Mucosa of descending colon (tissue), 3 donors: ENCODE data around the gene MS4A15. TPM values are rescaled to one million over a fixed set of nuclear protein-coding genes. Genes with fewer than 3 reads are reported as not detected.

Experiments used
- ATAC-seq: fragments of 200-7000 bp; cut with Tn5 transposase; one replicate; pipeline ENCODE4 v1.9.1; 2020; ENCODE audit warnings: mild to moderate bottlenecking, moderate library complexity
- DNase-seq, 3 donors: peaks; one replicate each; pipeline ENCODE4 v3.0.0-alpha.2; 2020
- H3K36me3 ChIP-seq: fragments of 200-600 bp; one replicate; pipeline ENCODE4 v1.8.0; 2021; ENCODE audit warnings: low read depth, mild to moderate bottlenecking
- H3K4me1 ChIP-seq: fragments of 200-600 bp; one replicate; pipeline ENCODE4 v1.8.0; 2021; ENCODE audit warnings: low read depth, mild to moderate bottlenecking
- H3K4me3 ChIP-seq: fragments of 200-600 bp; one replicate; pipeline ENCODE4 v1.8.0; 2021; ENCODE audit warnings: mild to moderate bottlenecking
- H3K9me3 ChIP-seq: fragments of 200-600 bp; one replicate; pipeline ENCODE4 v1.8.0; 2021; ENCODE audit warnings: mild to moderate bottlenecking
- CTCF ChIP-seq: fragments of 200-600 bp; IDR thresholded peaks from one replicate; pipeline ENCODE4 v1.8.0; 2022; ENCODE audit warnings: antibody characterized with exemption, mild to moderate bottlenecking
- intact Hi-C, 2 donors: fragments of 100-400 bp; cut with DNase I in 1 of 2; cut with micrococcal nuclease in 1 of 2; formaldehyde crosslinking; loops; one replicate each; pipeline versions ENCODE4 v1.11.0 to v1.11.1; 2022; cut with DNase I, micrococcal nuclease
- total RNA-seq, 3 donors: library from RNA; stranded (reverse); fragmentation: NEBNext Ultra II Directional in 2 of 3; extraction: Animal tissue kit (Norgen Biotek cat#: 25700) in 2 of 3; gene quantifications; one replicate each; pipeline versions ENCODE4 v1.2.1 to v1.2.4, GENCODE V29; 2021 to 2023
- donor health status: DM: no; HTN: no; CAD: no; lungs with moderate emphysema.
- donor health status: DM: no; HTN: no; CAD: no.
- donor health status: DM: no; HTN: yes; CAD: no.

Gene MS4A15
- total RNA-seq, 3 donors from 2014 or later = 0.38 TPM; not detected in 2

GRCh38 chr11:60731586-60731985 is 25.1 kb upstream of the MS4A15 start:
- Histone ChIP-seq H3K9me3 (no peaks in the 10 kb centered on the region), H3K36me3 (no peaks in the 10 kb centered on the region), H3K4me3 (no peak overlapping the region), H3K4me1 (peaks cover 4% of the 10 kb centered on the region)
- TF ChIP-seq CTCF = no peak
- DNase-seq (no peak), ATAC-seq (no peak)
- intact Hi-C loops = no loop called here

GRCh38 chr11:60734279-60734678 is 22.4 kb upstream of the MS4A15 start:
- no peak for DNase-seq
- H3K4me3 ChIP-seq = no peak overlapping the region
- no peak for TF ChIP-seq CTCF
- peaks cover 4% of the 10 kb centered on the region for H3K4me1 ChIP-seq
- ATAC-seq = peak; percentile 66
- H3K36me3 ChIP-seq = no peaks in the 10 kb centered on the region
- H3K9me3 ChIP-seq = no peaks in the 10 kb centered on the region
- intact Hi-C loops = no loop called here

- Histone ChIP-seq H3K9me3 (no peaks in the 10 kb centered on the region), H3K36me3 (no peaks in the 10 kb centered on the region), H3K4me3 (no peak overlapping the region), H3K4me1 (peaks cover 4% of the 10 kb centered on the region)
- TF ChIP-seq CTCF = no peak
- DNase-seq = no peak
- intact Hi-C loops = no loop called here
- no peak for ATAC-seq
These were observed 17.6 kb upstream of the MS4A15 start for GRCh38 chr11:60739114-60739513.

GRCh38 chr11:60740573-60740972 is 16.1 kb upstream of the MS4A15 start:
- no peaks in the 10 kb centered on the region for H3K36me3 ChIP-seq
- no peaks in the 10 kb centered on the region for H3K9me3 ChIP-seq
- ATAC-seq (no peak), DNase-seq (no peak)
- no peak overlapping the region for H3K4me3 ChIP-seq
- no peaks in the 10 kb centered on the region for H3K4me1 ChIP-seq
- no peak for TF ChIP-seq CTCF
- intact Hi-C loops = no loop called here

GRCh38 chr11:60741421-60741820 is 15.2 kb upstream of the MS4A15 start:
- TF ChIP-seq CTCF = no peak
- H3K36me3 ChIP-seq = no peaks in the 10 kb centered on the region
- DNase-seq (no peak), ATAC-seq (no peak)
- no peaks in the 10 kb centered on the region for H3K4me1 ChIP-seq
- no peak overlapping the region for H3K4me3 ChIP-seq
- H3K9me3 ChIP-seq = no peaks in the 10 kb centered on the region
- intact Hi-C loops = no loop called here

GRCh38 chr11:60743058-60743457 is 13.6 kb upstream of the MS4A15 start:
- DNase-seq (no peak), ATAC-seq (no peak)
- Histone ChIP-seq H3K4me1 (no peaks in the 10 kb centered on the region), H3K36me3 (no peaks in the 10 kb centered on the region), H3K4me3 (no peak overlapping the region), H3K9me3 (no peaks in the 10 kb centered on the region)
- intact Hi-C loops = no loop called here
- no peak for TF ChIP-seq CTCF
